ENCODE measurements around the gene PPY.
A peak's percentile ranks its signal among the peaks of the same experiment; 100 is the strongest.
"Not testable (repeated sequence)": the region's sequence is repeated elsewhere in the genome, so short reads cannot be mapped to it uniquely, and the experiment has no call there.

PPY gene

GRCh38 chr17:43940630-43941029 lies 1.6 kb downstream of the PPY start:
- Histone ChIP-seq H3K79me2 (peaks cover 3% of the 10 kb centered on the region), H3K27ac (peak overlapping the region; percentile 96), H2AFZ (no peak overlapping the region), H3K27me3 (ENCODE audit: control insufficient read depth, insufficient read depth, low read length) (no peaks in the 10 kb centered on the region), H3K4me3 (ENCODE audit: low read depth, low read length) (no peak overlapping the region), H3K36me3 (ENCODE audit: control insufficient read depth, insufficient read depth, low read length) (no peaks in the 10 kb centered on the region), H3K4me1 (peaks cover 41% of the 10 kb centered on the region), H3K9ac (peak overlapping the region; percentile 31), H3K9me3 (ENCODE audit: control insufficient read depth, low read length) (no peaks in the 10 kb centered on the region), H3K4me2 (ENCODE audit: low read length) (no peak overlapping the region)
- TF ChIP-seq CTCF (IDR thresholded peaks at IDR 0.05): peak; percentile 75

- TF ChIP-seq CTCF (IDR thresholded peaks at IDR 0.05): no peak
- no peaks in the 10 kb centered on the region for H3K27me3 ChIP-seq (ENCODE audit: control insufficient read depth, insufficient read depth, low read length)
- no peak overlapping the region for H2AFZ ChIP-seq
These were observed 2.4 kb downstream of the PPY start for GRCh38 chr17:43939886-43940285.

GRCh38 chr17:43939452-43939851 lies 2.8 kb downstream of the PPY start:
- H2AFZ ChIP-seq; H3K79me2 ChIP-seq; H3K4me3 ChIP-seq (ENCODE audit: low read depth, low read length); H3K27me3 ChIP-seq (ENCODE audit: control insufficient read depth, insufficient read depth, low read length); H3K4me2 ChIP-seq (ENCODE audit: low read length); H3K9ac ChIP-seq; H3K36me3 ChIP-seq (ENCODE audit: control insufficient read depth, insufficient read depth, low read length); H3K9me3 ChIP-seq (ENCODE audit: control insufficient read depth, low read length): not testable (repeated sequence)
- Histone ChIP-seq H3K4me1 (peaks cover 38% of the 10 kb centered on the region), H3K27ac (peak overlapping the region; percentile 96)

More at GRCh38 chr17:43939886-43940285, 2.4 kb downstream of the PPY start:
- no peak overlapping the region for H3K9ac ChIP-seq
- no peaks in the 10 kb centered on the region for H3K36me3 ChIP-seq (ENCODE audit: control insufficient read depth, insufficient read depth, low read length)
- H3K79me2 ChIP-seq: peaks cover 3% of the 10 kb centered on the region
- no peak overlapping the region for H3K4me2 ChIP-seq (ENCODE audit: low read length)
- peaks cover 42% of the 10 kb centered on the region for H3K4me1 ChIP-seq
- H3K9me3 ChIP-seq (ENCODE audit: control insufficient read depth, low read length): no peaks in the 10 kb centered on the region
- no peak overlapping the region for H3K4me3 ChIP-seq (ENCODE audit: low read depth, low read length)
- peak overlapping the region; percentile 96 for H3K27ac ChIP-seq

GRCh38 chr17:43938838-43939182 lies 3.5 kb downstream of the PPY start:
- H3K4me2 ChIP-seq (ENCODE audit: low read length): no peak overlapping the region
- H3K4me3 ChIP-seq (ENCODE audit: low read depth, low read length): no peak overlapping the region
- H2AFZ ChIP-seq: no peak overlapping the region
- peak overlapping the region; percentile 16 for H3K9ac ChIP-seq
- peaks cover 3% of the 10 kb centered on the region for H3K79me2 ChIP-seq
- no peaks in the 10 kb centered on the region for H3K27me3 ChIP-seq (ENCODE audit: control insufficient read depth, insufficient read depth, low read length)
- peak overlapping the region; percentile 96 for H3K27ac ChIP-seq
- no peak for TF ChIP-seq CTCF (IDR thresholded peaks at IDR 0.05)
- no peaks in the 10 kb centered on the region for H3K36me3 ChIP-seq (ENCODE audit: control insufficient read depth, insufficient read depth, low read length)
- peaks cover 32% of the 10 kb centered on the region for H3K4me1 ChIP-seq
- H3K9me3 ChIP-seq (ENCODE audit: control insufficient read depth, low read length): no peaks in the 10 kb centered on the region

- Histone ChIP-seq H3K4me2 (ENCODE audit: low read length) (no peak overlapping the region), H3K4me3 (ENCODE audit: low read depth, low read length) (no peak overlapping the region), H2AFZ (peak overlapping the region; percentile 36), H3K4me1 (peaks cover 29% of the 10 kb centered on the region), H3K27me3 (ENCODE audit: control insufficient read depth, insufficient read depth, low read length) (no peaks in the 10 kb centered on the region), H3K27ac (peak overlapping the region; percentile 53), H3K79me2 (no peaks in the 10 kb centered on the region), H3K9ac (no peak overlapping the region), H3K9me3 (ENCODE audit: control insufficient read depth, low read length) (no peaks in the 10 kb centered on the region), H3K36me3 (ENCODE audit: control insufficient read depth, insufficient read depth, low read length) (no peaks in the 10 kb centered on the region)
- no peak for TF ChIP-seq CTCF (IDR thresholded peaks at IDR 0.05)
These were observed 5.8 kb downstream of the PPY start for GRCh38 chr17:43936434-43936833.
